ENCODE measurements around the gene TPD52L3. TPM values are rescaled to one million over a fixed set of nuclear protein-coding genes. Genes with fewer than 3 reads are reported as not detected.

The TPD52L3 gene
- total and polyA plus RNA-seq, 2 of the 4 experiments (the other 2 are of a cell fraction): not detected

- Histone ChIP-seq H2BK20ac (ENCODE audit: low read depth, low read length) (no peak overlapping the region), H3K18ac (ENCODE audit: low read depth, low read length) (no peak overlapping the region), H3K4me3 (ENCODE audit: insufficient read depth, low read depth, low read length) (no peak overlapping the region), H3K9me3 (ENCODE audit: control insufficient read depth, insufficient read depth, low read length) (no peaks in the 10 kb centered on the region), H3K4ac (ENCODE audit: low read depth, low read length) (no peak overlapping the region), H2AK5ac (ENCODE audit: low read depth, low read length) (no peak overlapping the region), H4K20me1 (ENCODE audit: insufficient read depth, low read length) (no peaks in the 10 kb centered on the region), H3K9ac (ENCODE audit: low read depth, low read length) (no peak overlapping the region), H4K8ac (ENCODE audit: low read depth in 2 of 2, low read length in 2 of 2) (no peak overlapping the region), H3K4me2 (ENCODE audit: low read depth, low read length) (no peak overlapping the region), H2AFZ (replicated peaks; ENCODE audit: low read length, poor library complexity) (no peak overlapping the region), H3K9me1 (ENCODE audit: insufficient read depth, low read length) (no peaks in the 10 kb centered on the region), H3K36me3 (ENCODE audit: control insufficient read depth, insufficient read depth, low read length) (no peaks in the 10 kb centered on the region), H3K4me1 (ENCODE audit: control insufficient read depth, insufficient read depth, low read length) (no peaks in the 10 kb centered on the region), H3K23ac (ENCODE audit: low read depth, low read length) (no peak overlapping the region), H3K27ac (ENCODE audit: insufficient read depth, low read length) (no peak overlapping the region), H2BK5ac (ENCODE audit: low read depth, low read length, poor library complexity, severe bottlenecking) (no peak overlapping the region), H3K14ac (replicated peaks; ENCODE audit: low read depth, low read length) (no peak overlapping the region), H2BK120ac (ENCODE audit: low read depth, low read length) (no peak overlapping the region), H4K91ac (ENCODE audit: insufficient read depth, low read depth, low read length) (no peak overlapping the region), H3K27me3 (ENCODE audit: control insufficient read depth, insufficient read depth, low read length) (peaks cover 2% of the 10 kb centered on the region; the same call in 1 of the 2 replicates), H2BK15ac (ENCODE audit: low read depth, low read length) (no peak overlapping the region), H3K56ac (ENCODE audit: extremely low read depth, insufficient read depth, low read length) (no peak overlapping the region), H4K5ac (ENCODE audit: low read depth, low read length) (no peak overlapping the region), H2AK9ac (replicated peaks; ENCODE audit: low read depth, low read length, poor library complexity) (no peak overlapping the region), H3K79me1 (ENCODE audit: low read depth in 1 of 2, low read length in 2 of 2) (no peaks in the 10 kb centered on the region)
- BruUV-seq (replicated peaks): no TSS peak
- in situ Hi-C loops (cut with MboI; ENCODE audit: low sequenced_read_pairs): loop anchor here (10.0 kb wide), 1 partner anchor 419 kb away; no protein-coding TSS in a partner anchor
- intact Hi-C loops (cut with micrococcal nuclease): loop anchor here (10.0 kb wide), 1 partner anchor 509 kb away; no protein-coding TSS in a partner anchor
- CTCF ChIA-PET: no interaction called here
- TF ChIP-seq, protein P1, sequence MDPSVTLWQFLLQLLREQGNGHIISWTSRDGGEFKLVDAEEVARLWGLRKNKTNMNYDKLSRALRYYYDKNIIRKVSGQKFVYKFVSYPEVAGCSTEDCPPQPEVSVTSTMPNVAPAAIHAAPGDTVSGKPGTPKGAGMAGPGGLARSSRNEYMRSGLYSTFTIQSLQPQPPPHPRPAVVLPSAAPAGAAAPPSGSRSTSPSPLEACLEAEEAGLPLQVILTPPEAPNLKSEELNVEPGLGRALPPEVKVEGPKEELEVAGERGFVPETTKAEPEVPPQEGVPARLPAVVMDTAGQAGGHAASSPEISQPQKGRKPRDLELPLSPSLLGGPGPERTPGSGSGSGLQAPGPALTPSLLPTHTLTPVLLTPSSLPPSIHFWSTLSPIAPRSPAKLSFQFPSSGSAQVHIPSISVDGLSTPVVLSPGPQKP (IDR thresholded peaks at IDR 0.05; ENCODE audit: borderline replicate concordance, low read depth, low read length): no peak
- TF ChIP-seq CHD1 (IDR thresholded peaks at IDR 0.05; ENCODE audit: low read depth, low read length) (no peak), POLR2A (IDR thresholded peaks at IDR 0.05; ENCODE audit: low read depth, low read length) (no peak)
- POLR2A ChIA-PET (ENCODE audit: unreplicated experiment): no interaction called here
- DNase-seq (no peak), ATAC-seq (ENCODE audit: low read depth) (no peak)
- dilution Hi-C loops (cut with HindIII; ENCODE audit: low sequenced_read_pairs, unreplicated experiment): no loop called here
Observed at GRCh38 chr9:6304232-6304631, 23.9 kb upstream of the TPD52L3 start.

Measured in IMR-90 (cell line).